HG03108 (cell line): ENCODE results near the gene CRYGS.
"Not testable (repeated sequence)": the region's sequence is repeated elsewhere in the genome, so short reads cannot be mapped to it uniquely, and the experiment has no call there.

ENCODE experiments used
- ATAC-seq: cut with Tn5 transposase; IDR thresholded peaks from one replicate; pipeline ENCODE4 v1.9.1; 2021; ENCODE audit warnings: moderate library complexity; ENCODE audit not compliant: unreplicated experiment

CRYGS gene

DNA sequence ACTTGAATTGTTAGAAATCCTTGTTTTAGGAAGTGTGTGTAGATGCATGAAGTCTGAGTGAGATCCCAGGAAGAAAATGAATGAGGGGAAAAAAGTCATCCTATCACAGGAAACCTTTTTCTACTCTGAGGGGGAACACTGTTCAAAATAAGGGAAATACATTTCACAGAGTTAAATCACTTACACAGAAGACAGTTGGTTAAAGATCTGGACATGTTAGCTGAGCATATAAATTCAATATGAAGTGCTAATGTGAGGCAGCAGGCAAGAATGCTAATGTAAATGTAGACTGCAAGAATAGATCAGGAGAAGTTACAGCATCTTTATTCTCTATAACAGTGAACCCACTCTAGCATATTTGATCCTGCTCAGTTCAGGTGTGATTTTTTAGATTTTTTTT, 20.4 kb upstream of the CRYGS start:
- no peak for ATAC-seq

GRCh38 chr3:186552408-186553031, 8.3 kb upstream of the CRYGS start:
- no peak for ATAC-seq

GRCh38 chr3:186551387-186551786, 7.2 kb upstream of the CRYGS start:
- ATAC-seq, result no peak

- no peak for ATAC-seq
Measured at GRCh38 chr3:186549497-186549896, 5.3 kb upstream of the CRYGS start.

DNA sequence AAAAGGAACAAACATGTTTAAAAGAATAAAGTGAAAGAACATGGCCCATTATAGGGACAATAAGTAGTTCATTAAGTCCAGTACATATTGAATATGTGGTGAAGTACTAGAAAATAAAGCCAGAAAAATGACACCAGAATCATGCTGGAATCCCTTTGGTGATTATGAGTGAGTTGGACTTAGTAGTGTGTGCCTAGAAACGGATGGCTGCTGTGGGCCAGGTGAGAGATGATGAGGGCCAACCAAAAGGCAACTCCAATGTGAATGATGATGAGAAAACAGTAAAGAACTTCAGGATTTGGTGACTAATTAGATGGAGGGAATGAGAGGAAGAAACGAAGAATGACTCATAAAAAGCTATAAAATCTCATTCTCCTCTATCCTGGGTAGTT, 3.3 kb downstream of the CRYGS start:
- ATAC-seq, result no peak

- peak; percentile 61 for ATAC-seq
Measured at GRCh38 chr3:186540221-186540834, 3.9 kb downstream of the CRYGS start.

DNA sequence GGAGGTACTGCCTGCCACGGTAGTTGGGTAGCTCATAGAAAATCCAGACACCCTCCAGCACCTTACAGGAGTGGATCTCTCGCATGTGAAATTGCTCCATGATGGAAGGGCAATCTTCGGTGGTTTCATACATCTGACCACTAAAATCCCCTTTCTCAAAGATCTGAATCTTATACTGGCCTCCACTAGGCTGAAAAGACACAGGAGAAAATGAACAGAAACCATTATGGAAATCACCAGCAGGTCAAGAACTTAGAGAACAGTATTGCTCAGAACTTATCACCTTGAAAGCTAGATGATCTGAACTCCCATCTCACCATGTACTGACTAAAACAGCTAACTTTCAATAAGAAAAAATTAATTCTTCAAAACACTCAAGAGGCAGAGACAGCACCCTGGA, 5.4 kb downstream of the CRYGS start:
- no peak for ATAC-seq

- no peak for ATAC-seq
Measured at GRCh38 chr3:186536883-186537844, 7.0 kb downstream of the CRYGS start.

- ATAC-seq, result peak; percentile 83
Measured at GRCh38 chr3:186534113-186534669, 10.0 kb downstream of the CRYGS start.

GRCh38 chr3:186532598-186533072, 11.5 kb downstream of the CRYGS start:
- peak; percentile 54 for ATAC-seq

GRCh38 chr3:186531694-186532093, 12.5 kb downstream of the CRYGS start:
- not testable (repeated sequence) for ATAC-seq

DNA sequence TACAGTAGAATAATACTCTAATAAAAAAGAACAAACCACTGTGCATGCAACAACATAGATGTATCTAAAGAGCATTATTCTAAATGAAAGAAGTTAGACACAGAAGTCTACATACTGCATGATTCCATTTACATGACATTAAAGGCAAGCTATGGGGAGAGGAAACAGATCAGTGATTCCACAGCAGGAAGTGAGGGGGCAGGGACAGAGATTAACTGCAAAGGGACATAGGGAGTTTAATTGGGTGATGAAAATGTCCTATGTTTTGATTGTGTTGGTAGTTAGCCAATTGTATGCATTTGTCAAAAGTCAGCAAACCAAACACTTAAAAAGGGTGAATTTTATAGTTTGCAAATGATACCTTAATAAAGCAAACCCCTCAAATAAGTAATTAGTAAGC, 13.8 kb downstream of the CRYGS start:
- no peak for ATAC-seq

- ATAC-seq, result no peak
Measured at GRCh38 chr3:186529201-186529999, 14.8 kb downstream of the CRYGS start.

DNA sequence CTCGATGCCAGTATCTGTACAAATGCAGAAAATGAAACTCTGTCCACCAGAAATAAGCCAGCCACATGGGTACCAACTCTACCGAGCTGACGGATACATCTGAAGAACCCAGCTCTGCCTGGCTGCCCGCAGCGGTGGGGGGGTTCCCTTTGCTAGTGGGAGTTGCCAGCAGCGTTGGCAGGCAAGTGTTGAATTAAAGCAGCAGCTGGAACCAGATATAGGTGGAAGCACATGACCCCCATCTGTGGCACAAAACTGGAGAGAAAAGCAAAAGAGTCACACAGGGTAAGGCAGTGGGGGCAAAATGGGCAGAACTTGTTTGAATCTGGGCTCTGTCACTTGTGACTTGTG, 17.9 kb downstream of the CRYGS start:
- peak; percentile 47 for ATAC-seq

DNA sequence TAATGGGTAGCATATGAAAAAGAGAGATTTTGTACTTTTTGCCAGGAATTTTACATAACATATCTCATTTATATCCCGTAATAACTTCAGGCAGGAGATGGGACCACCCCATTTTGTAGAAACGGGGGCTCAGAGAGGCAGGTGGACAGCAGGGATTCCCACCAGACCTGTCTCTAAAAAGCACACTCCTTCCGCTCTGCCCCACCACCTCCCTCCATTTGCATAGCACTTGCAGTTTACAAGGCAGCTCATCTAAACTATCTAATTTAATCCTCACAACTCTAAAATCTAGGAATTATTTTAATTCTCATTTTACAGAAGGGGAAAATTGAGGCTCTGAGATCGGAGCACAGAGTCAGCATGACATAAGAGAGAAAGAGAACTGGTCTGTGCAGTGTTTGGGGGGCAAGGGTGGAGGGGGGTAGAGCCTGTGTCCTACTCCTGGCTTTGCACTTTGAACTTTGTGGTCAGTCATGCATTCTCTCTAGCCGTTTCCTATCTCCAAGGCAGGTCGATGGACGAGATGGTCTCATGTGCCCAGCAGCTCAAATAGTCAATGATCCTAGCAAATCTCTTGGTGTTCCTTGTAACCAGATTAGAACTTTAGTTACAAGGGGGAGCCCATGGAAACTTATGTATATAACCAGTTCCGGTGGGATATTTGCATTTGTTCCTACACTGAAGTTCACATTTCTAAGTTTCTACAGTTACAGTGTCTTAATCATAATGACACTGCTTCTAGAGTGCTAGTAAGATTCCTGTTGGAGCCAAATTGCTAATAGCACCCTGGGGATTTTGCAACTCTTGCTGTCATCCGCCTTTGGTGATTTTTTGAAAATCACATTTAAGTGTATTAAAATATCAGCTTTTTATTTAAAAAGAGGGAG, 18.6 kb downstream of the CRYGS start:
- peak; percentile 23 for ATAC-seq

DNA sequence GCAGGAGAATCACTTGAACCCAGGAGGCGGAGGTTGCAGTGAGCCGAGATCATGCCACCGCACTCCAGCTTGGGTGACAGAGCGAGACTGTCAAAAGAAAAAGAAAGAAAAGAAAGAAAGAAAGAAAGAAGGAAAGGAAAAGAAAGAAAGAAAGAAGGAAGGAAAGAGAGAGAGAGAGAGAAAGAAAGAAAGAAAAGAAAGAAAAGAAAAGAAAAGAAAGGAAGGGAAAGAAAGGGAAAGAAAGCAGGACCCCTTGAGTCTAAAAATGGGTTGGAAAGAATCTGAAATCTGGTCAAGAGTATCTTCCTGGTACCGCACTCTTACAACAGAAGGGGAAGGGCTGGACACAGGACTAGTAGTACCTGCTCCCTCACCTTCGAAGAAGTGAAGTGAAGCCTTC, 19.6 kb downstream of the CRYGS start:
- ATAC-seq, result no peak

DNA sequence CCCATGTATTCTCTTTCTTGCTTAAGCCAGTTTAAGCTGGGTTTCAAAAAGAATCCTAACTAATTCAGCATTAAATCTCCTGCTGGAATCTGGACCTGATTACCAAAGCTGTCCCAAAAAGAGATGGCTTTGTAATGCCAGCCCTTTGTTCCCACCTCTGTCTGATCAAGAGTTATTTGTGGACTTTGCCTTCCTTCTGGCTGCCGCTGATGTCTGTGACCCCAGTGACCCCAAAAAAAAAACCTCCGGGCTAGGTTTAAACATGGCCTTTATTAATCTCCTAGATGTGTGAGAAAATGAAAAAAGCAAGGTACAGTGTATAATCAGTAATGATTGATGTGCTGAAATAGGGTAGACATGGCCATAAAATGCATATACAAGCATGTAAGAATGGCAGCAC, 20.7 kb downstream of the CRYGS start:
- no peak for ATAC-seq

DNA sequence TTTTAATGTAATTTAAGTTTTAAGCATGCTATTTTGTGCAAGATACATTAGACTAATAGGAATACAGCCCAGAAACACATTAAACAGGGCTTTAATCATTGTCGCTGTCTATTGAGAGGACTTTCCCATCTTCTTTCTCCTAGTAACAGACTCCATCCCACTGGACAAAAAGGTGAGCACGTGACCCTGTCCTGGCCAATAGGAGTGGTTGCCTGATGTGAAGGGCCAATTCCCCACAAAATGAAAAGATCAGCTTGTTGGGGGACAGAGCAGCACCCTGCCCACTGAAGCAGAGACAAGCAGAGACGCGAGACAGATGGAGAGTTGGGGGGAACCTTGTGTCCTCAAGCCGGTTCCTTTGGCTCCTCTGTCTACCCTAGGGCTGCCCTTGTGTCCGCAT, 21.2 kb downstream of the CRYGS start:
- ATAC-seq, result no peak

GRCh38 chr3:186520957-186521842, 23.0 kb downstream of the CRYGS start:
- peak; percentile 57 for ATAC-seq
